IMR-90 (cell line): ENCODE data around the gene MPZL1. TPM values are rescaled to one million over a fixed set of nuclear protein-coding genes. Genes with fewer than 3 reads are reported as not detected.

Source experiments
- ATAC-seq: fragments of 200-7000 bp; cut with Tn5 transposase; 2 replicates; pipeline ENCODE4 v1.9.1; 2020; ENCODE audit warnings: low read depth, mild to moderate bottlenecking, moderate library complexity
- BruUV-seq: library from RNA; stranded (reverse); fragments of 400-500 nt; replicated peaks from 2 replicates; lab custom pipeline; 2021; lab: Mats Ljungman, UMichigan
- CTCF ChIA-PET: fragments of 300-600 bp; formaldehyde crosslinking; extraction: SDS; loops from one replicate; lab custom pipeline; 2021; ENCODE audit warnings: antibody characterized with exemption; lab: Yijun Ruan, JAX
- POLR2A ChIA-PET: fragments of 300-600 bp; sonication (Branson Sonifier 250); formaldehyde crosslinking; loops from one replicate; lab custom pipeline; 2022; ENCODE audit warnings: antibody characterized with exemption; ENCODE audit not compliant: unreplicated experiment; lab: Charles Lee
- DNase-seq: peaks from one replicate; pipeline ENCODE4 v3.0.0; 2013
- H2AFZ ChIP-seq: replicated peaks from 2 replicates; pipeline ENCODE3; 2013; ENCODE audit warnings: low read length, mild to moderate bottlenecking; ENCODE audit not compliant: poor library complexity
- H2AK5ac ChIP-seq: 2 replicates; pipeline ENCODE4 v1.6.1; 2013; ENCODE audit warnings: low read depth, low read length, inconsistent platforms
- H2AK9ac ChIP-seq: replicated peaks from 2 replicates; pipeline ENCODE3; 2013; ENCODE audit warnings: mild to moderate bottlenecking, low read depth, low read length, moderate library complexity; ENCODE audit not compliant: poor library complexity
- H2BK120ac ChIP-seq: 2 replicates; pipeline ENCODE4 v1.6.1; 2013; ENCODE audit warnings: low read depth, low read length, inconsistent platforms
- H2BK15ac ChIP-seq: 3 replicates; pipeline ENCODE4 v1.6.1; 2013; ENCODE audit warnings: low read depth, low read length, inconsistent platforms
- H2BK20ac ChIP-seq: 2 replicates; pipeline ENCODE4 v1.6.1; 2013; ENCODE audit warnings: low read depth, mild to moderate bottlenecking, inconsistent platforms, low read length, moderate library complexity
- H2BK5ac ChIP-seq: 2 replicates; pipeline ENCODE4 v1.6.1; 2013; ENCODE audit warnings: mild to moderate bottlenecking, low read depth, low read length, inconsistent platforms; ENCODE audit not compliant: poor library complexity, severe bottlenecking
- H3K14ac ChIP-seq: replicated peaks from 2 replicates; pipeline ENCODE4 v1.6.1; 2013; ENCODE audit warnings: low read depth, low read length, inconsistent platforms
- H3K18ac ChIP-seq: 2 replicates; pipeline ENCODE4 v1.6.1; 2013; ENCODE audit warnings: low read depth, low read length, control low read depth
- H3K23ac ChIP-seq: 2 replicates; pipeline ENCODE4 v1.6.1; 2013; ENCODE audit warnings: low read depth, low read length, inconsistent platforms
- H3K27ac ChIP-seq: 2 replicates; pipeline ENCODE4 v1.5.1; 2013; ENCODE audit warnings: mild to moderate bottlenecking, control low read depth, low read length; ENCODE audit not compliant: insufficient read depth
- H3K27me3 ChIP-seq: 2 replicates; pipeline ENCODE4 v1.6.1; 2013; ENCODE audit warnings: low read length; ENCODE audit not compliant: control insufficient read depth, insufficient read depth
- H3K36me3 ChIP-seq: 2 replicates; pipeline ENCODE4 v1.6.1; 2013; ENCODE audit warnings: low read length, mixed read lengths; ENCODE audit not compliant: control insufficient read depth, insufficient read depth
- H3K4ac ChIP-seq: 2 replicates; pipeline ENCODE4 v1.6.1; 2013; ENCODE audit warnings: low read depth, low read length, inconsistent platforms
- H3K4me1 ChIP-seq: 2 replicates; pipeline ENCODE4 v1.6.1; 2013; ENCODE audit warnings: low read length, mixed read lengths; ENCODE audit not compliant: control insufficient read depth, insufficient read depth
- H3K4me2 ChIP-seq: 2 replicates; pipeline ENCODE4 v1.6.1; 2013; ENCODE audit warnings: low read depth, mild to moderate bottlenecking, control low read depth, low read length, moderate library complexity
- H3K4me3 ChIP-seq: 2 replicates; pipeline ENCODE4 v1.5.1; 2013; ENCODE audit warnings: low read depth, mild to moderate bottlenecking, control low read depth, low read length, moderate library complexity; ENCODE audit not compliant: insufficient read depth
- H3K56ac ChIP-seq: 2 replicates; pipeline ENCODE4 v1.6.1; 2013; ENCODE audit warnings: low read length, inconsistent platforms; ENCODE audit not compliant: insufficient read depth; ENCODE audit errors: extremely low read depth
- H3K79me1 ChIP-seq, 2 experiments: 2 replicates each; pipeline ENCODE4 v1.6.1; 2013; ENCODE audit warnings: low read length in 2 of 2, inconsistent platforms in 1 of 2, low read depth in 1 of 2
- H3K9ac ChIP-seq: 2 replicates; pipeline ENCODE4 v1.6.1; 2013; ENCODE audit warnings: low read depth, low read length, control low read depth
- H3K9me1 ChIP-seq: 2 replicates; pipeline ENCODE4 v1.6.1; 2013; ENCODE audit warnings: low read length, inconsistent platforms; ENCODE audit not compliant: insufficient read depth
- H3K9me3 ChIP-seq: 2 replicates; pipeline ENCODE4 v1.6.1; 2013; ENCODE audit warnings: low read length; ENCODE audit not compliant: control insufficient read depth, insufficient read depth
- H4K20me1 ChIP-seq: 2 replicates; pipeline ENCODE4 v1.6.1; 2013; ENCODE audit warnings: low read length, inconsistent platforms; ENCODE audit not compliant: insufficient read depth
- H4K5ac ChIP-seq: 2 replicates; pipeline ENCODE4 v1.6.1; 2013; ENCODE audit warnings: mild to moderate bottlenecking, low read depth, low read length, control low read depth
- H4K8ac ChIP-seq, 2 experiments: 2 replicates each; pipeline ENCODE4 v1.6.1; 2013; ENCODE audit warnings: low read depth in 2 of 2, low read length in 2 of 2, control low read depth in 1 of 2, inconsistent platforms in 1 of 2
- H4K91ac ChIP-seq: 2 replicates; pipeline ENCODE4 v1.6.1; 2013; ENCODE audit warnings: low read depth, low read length, inconsistent platforms; ENCODE audit not compliant: insufficient read depth
- BHLHE40 ChIP-seq: fragments of 150-350 bp; IDR thresholded peaks from 2 replicates; pipeline ENCODE4 v1.6.1; 2016; ENCODE audit warnings: mild to moderate bottlenecking, low read depth, low read length
- FOS ChIP-seq: fragments of 150-350 bp; IDR thresholded peaks from 2 replicates; pipeline ENCODE4 v1.6.1; 2016; ENCODE audit warnings: low read depth, low read length
- POLR2A ChIP-seq: IDR thresholded peaks from 2 replicates; pipeline ENCODE4 v1.6.1; 2012; ENCODE audit warnings: mild to moderate bottlenecking, low read depth, low read length
- RCOR1 ChIP-seq: IDR thresholded peaks from 2 replicates; pipeline ENCODE4 v1.6.1; 2012; ENCODE audit warnings: mild to moderate bottlenecking, low read length, improper control_type of control experiment; ENCODE audit not compliant: insufficient replicate concordance
- RFX5 ChIP-seq: IDR thresholded peaks from 2 replicates; pipeline ENCODE4 v1.8.0; 2012; ENCODE audit warnings: low read depth, mild to moderate bottlenecking, low read length, moderate library complexity
- WGBS, 2 experiments: methylation state at CpG; one replicate each; pipeline versions ENCODE4 v1.1.5 to v1.1.7; 2013; ENCODE audit warnings: missing lambda C conversion rate in 2 of 2; ENCODE audit not compliant: insufficient read length in 1 of 2; ENCODE audit errors: extremely low coverage in 2 of 2; 5-methylcytosine and 5-hydroxymethylcytosine counted together
- dilution Hi-C: fragments of 300-500 bp; cut with HindIII; formaldehyde crosslinking; loops from one replicate; pipeline ENCODE4 v1.14.3; 2018; ENCODE audit warnings: low sequenced_read_pairs; ENCODE audit not compliant: unreplicated experiment
- in situ Hi-C: fragments of 300-500 bp; cut with MboI; formaldehyde crosslinking; loops from 3 replicates; pipeline ENCODE4 v1.14.3; 2019; ENCODE audit warnings: low sequenced_read_pairs, inconsistent platforms, mixed read lengths
- intact Hi-C: fragments of 100-400 bp; cut with micrococcal nuclease; formaldehyde crosslinking; loops from 2 replicates; pipeline ENCODE4 v1.10.0; 2022
- polyA plus RNA-seq, 3 experiments: library from polyadenylated mRNA; depleted of rRNA; stranded (reverse); fragments of >200 nt; gene quantifications; 2 replicates each; pipeline ENCODE4 v1.2.3, GENCODE V29; 2012; ENCODE audit warnings: low replicate concordance in 1 of 3
- total RNA-seq: library from RNA; depleted of rRNA; stranded (reverse); fragments of >200 nt; gene quantifications from 2 replicates; pipeline ENCODE4 v1.2.3, GENCODE V29; 2012

The MPZL1 gene
- total and polyA plus RNA-seq, 2 of the 4 experiments (the other 2 are of a cell fraction), result 55.3 to 87.3 TPM

DNA sequence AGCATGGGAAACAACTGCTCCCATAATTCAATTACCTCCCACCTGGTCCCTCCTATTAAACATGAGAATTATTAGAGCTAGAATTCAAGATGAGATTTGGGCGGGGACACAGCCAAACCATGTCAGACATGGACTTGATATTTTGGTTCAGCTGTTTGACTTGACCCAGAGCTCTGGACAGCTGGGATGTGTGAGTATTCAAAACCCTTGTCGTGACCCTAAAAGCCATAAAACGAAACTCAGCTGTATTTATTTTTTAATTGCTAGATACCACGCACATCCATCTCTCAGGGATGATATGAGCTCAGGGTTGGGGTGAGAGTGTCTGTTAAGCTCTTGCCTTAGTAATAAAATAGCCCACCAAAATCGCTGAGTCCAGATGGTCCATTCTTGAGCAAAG lies 46.3 kb upstream of the MPZL1 start:
- ChIA-PET CTCF (interaction anchor here (1.2 kb wide), 1 partner anchor 12 kb away, joined by 4 read pairs; no protein-coding TSS in a partner anchor), POLR2A (no interaction called here)
- no peak overlapping the region for H3K23ac ChIP-seq
- no peak for ATAC-seq
- H3K36me3 ChIP-seq, result no peaks in the 10 kb centered on the region
- dilution Hi-C loops, result no loop called here
- no peak overlapping the region for H4K91ac ChIP-seq
- H2BK120ac ChIP-seq, result no peak overlapping the region
- H3K18ac ChIP-seq, result no peak overlapping the region
- no peak for TF ChIP-seq RFX5
- TF ChIP-seq POLR2A, result no peak
- no peak for TF ChIP-seq BHLHE40
- TF ChIP-seq FOS, result no peak
- no peak for TF ChIP-seq RCOR1
- no peaks in the 10 kb centered on the region for H3K4me1 ChIP-seq
- peaks cover 32% of the 10 kb centered on the region for H3K27me3 ChIP-seq
- H4K20me1 ChIP-seq, result no peaks in the 10 kb centered on the region
- H3K9me3 ChIP-seq, result no peaks in the 10 kb centered on the region
- intact Hi-C loops, result no loop called here
- H3K4ac ChIP-seq, result no peak overlapping the region
- no peak overlapping the region for H3K14ac ChIP-seq
- DNase-seq, result no peak
- no peak overlapping the region for H2BK15ac ChIP-seq
- H3K9me1 ChIP-seq, result 0 out of 2 replicates have a peak, but pooled peaks cover 4% of the 10 kb centered on the region
- no peak overlapping the region for H3K9ac ChIP-seq
- no peak overlapping the region for H2BK5ac ChIP-seq
- no peak overlapping the region for H3K56ac ChIP-seq
- H4K5ac ChIP-seq, result no peak overlapping the region
- H4K8ac ChIP-seq, result no peak overlapping the region
- no peak overlapping the region for H2AK5ac ChIP-seq
- no peaks in the 10 kb centered on the region for H3K79me1 ChIP-seq
- BruUV-seq, result no TSS peak
- WGBS, 2 experiments, result no CpG with 5 or more reads among the region's 5 CpGs
- no peak overlapping the region for H3K4me3 ChIP-seq
- no peak overlapping the region for H2AK9ac ChIP-seq
- in situ Hi-C loops, result loop anchor here (25.0 kb wide), 1 partner anchor 413 kb away; no protein-coding TSS in a partner anchor
- no peak overlapping the region for H2AFZ ChIP-seq
- H2BK20ac ChIP-seq, result no peak overlapping the region
- no peak overlapping the region for H3K4me2 ChIP-seq
- H3K27ac ChIP-seq, result no peak overlapping the region
